22Rv1 (cell line): ENCODE results near the gene RPL37A.

Source experiments
- CTCF ChIP-seq: fragments of 450-650 bp; IDR thresholded peaks from 2 replicates; pipeline ENCODE4 v1.5.1; 2017; ENCODE audit warnings: mild to moderate bottlenecking
- ZFX ChIP-seq: fragments of 450-650 bp; IDR thresholded peaks from 2 replicates; pipeline ENCODE4 v1.6.1; 2017; ENCODE audit warnings: antibody characterized with exemption, borderline replicate concordance

DNA sequence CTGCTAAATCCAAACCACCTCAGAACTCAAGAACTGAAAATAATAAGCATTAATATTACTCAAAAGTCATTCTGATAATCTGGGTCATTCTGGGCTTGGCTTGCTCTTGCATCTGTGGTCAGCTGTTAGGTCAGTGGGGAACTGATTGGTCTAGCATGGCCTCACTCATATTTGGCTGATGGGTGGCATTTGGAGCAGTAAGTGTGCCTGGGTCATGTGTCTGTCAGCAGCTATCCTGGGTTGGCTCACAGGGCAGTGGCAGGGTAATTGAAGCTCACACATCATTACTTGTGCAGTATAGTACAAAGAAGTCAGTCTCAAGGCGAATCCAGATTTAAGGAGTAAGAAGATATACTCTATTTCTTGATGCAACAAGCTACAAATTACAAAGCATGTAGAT lies 9.6 kb downstream of the RPL37A start:
- TF ChIP-seq CTCF, result no peak
- TF ChIP-seq ZFX, result no peak
